ENCODE measurements around the gene DUS1L.

The DUS1L gene

DNA sequence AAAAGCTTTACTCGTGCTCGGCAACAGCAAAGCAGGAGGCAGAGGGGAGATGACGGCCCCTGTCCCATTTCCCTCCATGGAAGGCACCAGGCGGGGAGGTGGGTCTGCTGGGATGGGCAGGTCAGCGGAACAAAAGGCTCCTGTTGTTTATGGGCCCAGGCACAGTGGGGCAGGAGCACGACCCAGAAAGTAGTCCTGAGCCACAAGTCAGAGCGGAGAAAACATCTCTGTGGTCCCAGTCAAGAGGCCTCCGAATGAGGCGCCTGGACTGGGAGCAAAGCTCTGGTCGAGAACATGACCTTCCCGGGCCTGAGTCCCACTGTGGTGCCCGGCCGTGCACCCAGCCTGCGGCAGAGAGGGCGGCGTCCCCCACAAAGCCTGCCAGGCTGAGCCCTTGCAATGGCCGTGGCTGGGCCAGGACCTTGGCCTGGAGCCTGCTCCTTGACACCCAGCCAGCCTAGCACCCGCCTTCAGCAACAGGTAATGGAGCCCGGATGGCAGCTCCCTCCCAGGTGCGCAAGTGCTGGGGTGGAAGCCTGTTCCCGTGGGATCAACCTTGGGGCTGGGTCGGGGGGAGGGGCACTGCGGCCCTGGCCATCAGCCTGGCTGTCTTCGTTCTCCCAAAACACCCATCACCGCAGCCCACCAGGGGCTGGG is 17.6 kb downstream of the DUS1L start:
- in situ Hi-C loops (cut with HindIII; ENCODE audit: low pct_ligation_motif_present, low sequenced_read_pairs) = no loop called here
- Histone ChIP-seq H3K36me3 (replicated peaks) (peaks cover 8% of the 10 kb centered on the region), H3K4me3 (ENCODE audit: low read depth, low read length) (no peak overlapping the region), H3K27ac (no peak overlapping the region), H3K27me3 (replicated peaks) (no peaks in the 10 kb centered on the region)
- TF ChIP-seq, protein P1, sequence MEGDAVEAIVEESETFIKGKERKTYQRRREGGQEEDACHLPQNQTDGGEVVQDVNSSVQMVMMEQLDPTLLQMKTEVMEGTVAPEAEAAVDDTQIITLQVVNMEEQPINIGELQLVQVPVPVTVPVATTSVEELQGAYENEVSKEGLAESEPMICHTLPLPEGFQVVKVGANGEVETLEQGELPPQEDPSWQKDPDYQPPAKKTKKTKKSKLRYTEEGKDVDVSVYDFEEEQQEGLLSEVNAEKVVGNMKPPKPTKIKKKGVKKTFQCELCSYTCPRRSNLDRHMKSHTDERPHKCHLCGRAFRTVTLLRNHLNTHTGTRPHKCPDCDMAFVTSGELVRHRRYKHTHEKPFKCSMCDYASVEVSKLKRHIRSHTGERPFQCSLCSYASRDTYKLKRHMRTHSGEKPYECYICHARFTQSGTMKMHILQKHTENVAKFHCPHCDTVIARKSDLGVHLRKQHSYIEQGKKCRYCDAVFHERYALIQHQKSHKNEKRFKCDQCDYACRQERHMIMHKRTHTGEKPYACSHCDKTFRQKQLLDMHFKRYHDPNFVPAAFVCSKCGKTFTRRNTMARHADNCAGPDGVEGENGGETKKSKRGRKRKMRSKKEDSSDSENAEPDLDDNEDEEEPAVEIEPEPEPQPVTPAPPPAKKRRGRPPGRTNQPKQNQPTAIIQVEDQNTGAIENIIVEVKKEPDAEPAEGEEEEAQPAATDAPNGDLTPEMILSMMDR (IDR thresholded peaks at IDR 0.05; ENCODE audit: low read depth, low read length, missing control alignments) = no peak
- no peak for DNase-seq

DNA sequence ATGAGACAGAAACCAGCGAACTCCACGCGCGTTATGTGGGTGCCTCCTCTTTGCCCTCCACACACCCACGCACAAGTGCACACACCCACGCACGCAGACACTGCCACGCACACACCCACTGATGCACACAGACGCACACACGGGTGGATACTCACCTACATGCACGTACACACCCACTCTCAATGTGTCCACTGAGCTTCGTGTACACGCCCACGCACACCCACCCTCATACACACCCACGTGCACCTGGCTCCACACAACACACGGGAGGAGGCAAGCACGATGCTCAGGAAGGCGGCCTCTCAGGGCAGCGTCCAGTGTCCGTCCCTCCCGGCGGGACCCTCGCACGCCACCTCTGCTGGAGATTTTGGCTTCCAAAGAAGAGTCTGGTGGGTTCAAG is 18.2 kb downstream of the DUS1L start:
- Histone ChIP-seq H3K27ac (no peak overlapping the region), H3K36me3 (replicated peaks) (peaks cover 8% of the 10 kb centered on the region), H3K4me3 (ENCODE audit: low read depth, low read length) (no peak overlapping the region), H3K27me3 (replicated peaks) (no peaks in the 10 kb centered on the region)
- TF ChIP-seq, protein P1 (IDR thresholded peaks at IDR 0.05; ENCODE audit: low read depth, low read length, missing control alignments) = no peak
- in situ Hi-C loops (cut with HindIII; ENCODE audit: low pct_ligation_motif_present, low sequenced_read_pairs) = no loop called here
- DNase-seq = no peak

DNA sequence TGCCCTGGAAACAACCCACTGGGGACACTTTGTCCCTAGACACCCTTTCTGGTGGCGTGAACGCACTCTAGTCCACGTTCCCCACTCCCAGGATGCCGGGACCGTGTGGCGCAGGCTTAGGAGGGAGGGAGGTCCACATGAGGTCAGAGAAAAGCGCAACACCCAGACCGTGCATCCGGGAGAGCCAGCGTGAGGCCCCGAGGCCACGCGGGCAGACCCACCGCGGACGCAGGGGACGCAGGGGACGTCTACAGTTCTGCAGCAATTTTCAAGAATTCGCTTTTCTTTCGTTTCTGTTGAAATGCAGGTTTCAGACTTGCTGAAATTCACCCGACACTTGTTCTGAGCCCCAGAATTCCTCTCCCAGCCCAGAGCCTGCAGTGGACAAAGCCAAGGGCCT is 18.7 kb downstream of the DUS1L start:
- H3K27me3 ChIP-seq (replicated peaks) = no peaks in the 10 kb centered on the region
- peaks cover 8% of the 10 kb centered on the region for H3K36me3 ChIP-seq (replicated peaks)
- TF ChIP-seq, protein P1 (IDR thresholded peaks at IDR 0.05; ENCODE audit: low read depth, low read length, missing control alignments) = no peak
- no peak overlapping the region for H3K4me3 ChIP-seq (ENCODE audit: low read depth, low read length)
- H3K27ac ChIP-seq = no peak overlapping the region
- DNase-seq = no peak
- in situ Hi-C loops (cut with HindIII; ENCODE audit: low pct_ligation_motif_present, low sequenced_read_pairs) = no loop called here

DNA sequence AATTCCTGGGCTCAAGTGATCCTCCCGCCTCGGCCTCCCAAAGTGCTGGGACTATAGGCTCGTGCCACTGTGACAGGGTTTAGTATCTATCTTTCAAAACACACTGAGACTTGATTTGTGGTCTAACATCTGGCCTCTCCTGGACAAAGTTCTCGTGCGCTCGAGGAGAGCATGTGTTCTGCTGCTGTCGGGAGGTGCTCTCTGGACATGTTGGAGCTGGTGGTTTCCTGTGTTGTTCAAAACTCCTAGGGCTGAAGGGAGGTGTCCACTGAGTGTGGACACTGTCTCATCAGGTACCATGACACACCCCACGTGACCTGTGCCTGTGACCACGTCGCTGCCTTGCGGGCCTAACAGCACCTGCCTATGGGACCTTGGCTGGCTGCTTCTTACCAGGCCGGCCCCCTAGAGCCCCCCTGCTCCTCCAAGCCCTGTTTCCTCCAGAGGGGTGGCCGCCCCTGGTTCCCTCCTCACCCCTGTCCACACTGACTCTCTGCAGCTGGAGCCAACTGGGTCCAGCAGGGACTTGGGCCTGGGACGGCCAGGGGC is 19.6 kb downstream of the DUS1L start:
- Histone ChIP-seq H3K27ac (no peak overlapping the region), H3K4me3 (ENCODE audit: low read depth, low read length) (no peak overlapping the region), H3K36me3 (replicated peaks) (peaks cover 8% of the 10 kb centered on the region), H3K27me3 (replicated peaks) (no peaks in the 10 kb centered on the region)
- in situ Hi-C loops (cut with HindIII; ENCODE audit: low pct_ligation_motif_present, low sequenced_read_pairs) = no loop called here
- TF ChIP-seq, protein P1 (IDR thresholded peaks at IDR 0.05; ENCODE audit: low read depth, low read length, missing control alignments) = no peak
- no peak for DNase-seq

DNA sequence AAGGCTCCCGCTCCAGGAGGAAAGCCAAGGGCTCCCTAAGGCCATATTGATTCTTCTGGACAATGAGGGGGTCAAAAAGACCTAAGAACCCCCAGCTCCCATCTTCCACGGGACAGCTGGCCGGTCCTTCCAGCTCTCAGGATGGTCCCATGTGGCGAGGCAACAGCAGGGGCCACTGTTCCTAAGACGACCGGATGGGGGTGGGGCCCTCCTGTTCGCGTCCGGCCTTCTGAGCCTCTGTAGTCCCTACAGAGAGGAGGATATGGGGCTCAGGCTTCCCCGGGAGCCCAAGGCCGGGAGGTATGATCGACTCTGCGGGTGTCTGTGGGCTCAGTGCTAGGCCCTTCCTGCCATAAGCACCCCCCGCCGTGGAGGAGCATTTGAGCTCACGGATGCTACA is 22.1 kb downstream of the DUS1L start:
- TF ChIP-seq, protein P1 (IDR thresholded peaks at IDR 0.05; ENCODE audit: low read depth, low read length, missing control alignments) = no peak
- no peak overlapping the region for H3K4me3 ChIP-seq (ENCODE audit: low read depth, low read length)
- in situ Hi-C loops (cut with HindIII; ENCODE audit: low pct_ligation_motif_present, low sequenced_read_pairs) = no loop called here

DNA sequence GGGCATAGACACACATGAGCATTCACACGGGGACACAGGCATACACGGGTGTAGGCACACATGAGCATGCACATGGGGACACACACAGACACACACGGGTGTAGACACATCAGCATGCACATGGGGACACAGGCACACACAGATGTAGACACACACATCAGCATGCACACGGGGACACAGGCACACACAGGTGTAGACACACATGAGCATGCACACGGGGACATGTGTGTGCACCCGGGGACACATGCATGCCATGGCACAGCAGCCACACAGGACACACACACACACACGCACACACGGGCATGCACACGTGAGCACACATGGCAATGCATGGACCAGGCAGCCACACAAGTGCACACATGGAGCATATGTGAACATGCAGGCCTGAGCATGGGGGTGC is 23.0 kb downstream of the DUS1L start:
- Histone ChIP-seq H3K4me3 (ENCODE audit: low read depth, low read length) (no peak overlapping the region), H3K27me3 (replicated peaks) (no peaks in the 10 kb centered on the region), H3K36me3 (replicated peaks) (peaks cover 8% of the 10 kb centered on the region), H3K27ac (no peak overlapping the region)
- in situ Hi-C loops (cut with HindIII; ENCODE audit: low pct_ligation_motif_present, low sequenced_read_pairs) = no loop called here
- TF ChIP-seq, protein P1 (IDR thresholded peaks at IDR 0.05; ENCODE audit: low read depth, low read length, missing control alignments) = no peak
- DNase-seq = no peak

More for the DNA sequence above, 22.1 kb downstream of the DUS1L start:
- no peak for DNase-seq
- H3K36me3 ChIP-seq (replicated peaks) = peaks cover 8% of the 10 kb centered on the region
- no peaks in the 10 kb centered on the region for H3K27me3 ChIP-seq (replicated peaks)
- no peak overlapping the region for H3K27ac ChIP-seq
